H1 (cell line): ENCODE data around the gene SMPD2. TPM values are rescaled to one million over a fixed set of nuclear protein-coding genes. Genes with fewer than 3 reads are reported as not detected.

Experiments used
- CTCF ChIA-PET: fragments of 300-600 bp; sonication (Branson Sonifier 250); formaldehyde crosslinking; loops from one replicate; lab custom pipeline; 2021; ENCODE audit not compliant: partially characterized antibody; lab: Charles Lee
- POLR2A ChIA-PET: fragments of 300-600 bp; sonication (Branson Sonifier 250); formaldehyde crosslinking; loops from one replicate; lab custom pipeline; 2021; ENCODE audit warnings: inconsistent platforms; ENCODE audit not compliant: partially characterized antibody; lab: Charles Lee
- DNase-seq, 2 experiments: peaks; one replicate each; pipeline versions ENCODE4 v3.0.0 to v3.0.0-alpha.2; 2010 to 2022; ENCODE audit warnings: low spot score in 2 of 2, low read depth in 1 of 2, mixed read lengths in 1 of 2
- FAIRE-seq: peaks from 2 replicates; lab custom pipeline; 2011; peaks lifted over from hg19 to GRCh38; lab: Jason Lieb, UNC
- H2AFZ ChIP-seq: 2 replicates; pipeline ENCODE4 v1.8.1; 2012; ENCODE audit warnings: low read length, inconsistent platforms
- H2AK5ac ChIP-seq: 2 replicates; pipeline ENCODE4 v1.6.1; 2013; ENCODE audit warnings: low read depth, low read length
- H2BK120ac ChIP-seq: replicated peaks from 2 replicates; pipeline ENCODE3; 2013; ENCODE audit warnings: low read depth, low read length, inconsistent platforms
- H2BK12ac ChIP-seq: 2 replicates; pipeline ENCODE4 v1.6.1; 2013; ENCODE audit warnings: low read depth, low read length
- H2BK15ac ChIP-seq: 2 replicates; pipeline ENCODE4 v1.6.1; 2013; ENCODE audit warnings: low read length
- H2BK20ac ChIP-seq: 2 replicates; pipeline ENCODE4 v1.6.1; 2013; ENCODE audit warnings: low read length
- H2BK5ac ChIP-seq: 2 replicates; pipeline ENCODE4 v1.6.1; 2013; ENCODE audit warnings: low read depth, low read length
- H3K14ac ChIP-seq: 2 replicates; pipeline ENCODE4 v1.6.1; 2013; ENCODE audit warnings: inconsistent platforms; ENCODE audit not compliant: insufficient read length
- H3K18ac ChIP-seq: 2 replicates; pipeline ENCODE4 v1.6.1; 2013; ENCODE audit warnings: low read length; ENCODE audit errors: extremely low read depth
- H3K23ac ChIP-seq: 2 replicates; pipeline ENCODE4 v1.6.1; 2013; ENCODE audit warnings: inconsistent platforms; ENCODE audit not compliant: insufficient read length
- H3K23me2 ChIP-seq: 2 replicates; pipeline ENCODE4 v1.6.1; 2013; ENCODE audit warnings: low read depth, low read length
- H3K27ac ChIP-seq: 2 replicates; pipeline ENCODE4 v1.6.1; 2011; ENCODE audit warnings: low read depth, low read length, inconsistent platforms
- H3K27me3 ChIP-seq, 4 experiments: replicated peaks in 1 of 4; 1 replicate in 1 of 4; 2 replicates in 3 of 4; pipeline versions ENCODE4 v1.6.1 to v1.8.1; 2011 to 2013; ENCODE audit warnings: low read length in 3 of 4, mild to moderate bottlenecking in 3 of 4, inconsistent platforms in 2 of 4, mixed read lengths in 2 of 4, moderate library complexity in 1 of 4; ENCODE audit not compliant: control insufficient read depth in 3 of 4, insufficient read depth in 3 of 4; ENCODE audit errors: extremely low read depth in 1 of 4
- H3K36me3 ChIP-seq, 4 experiments: 2 replicates each; pipeline versions ENCODE4 v1.6.1 to v1.8.1; 2011 to 2013; ENCODE audit warnings: mild to moderate bottlenecking in 4 of 4, low read length in 3 of 4, moderate library complexity in 2 of 4, control low read depth in 1 of 4, inconsistent platforms in 1 of 4; ENCODE audit not compliant: insufficient read depth in 4 of 4, control insufficient read depth in 2 of 4
- H3K4ac ChIP-seq: replicated peaks from 2 replicates; pipeline ENCODE3; 2013; ENCODE audit warnings: low read length, low read depth, mixed read lengths, inconsistent platforms; ENCODE audit not compliant: insufficient read length
- H3K4me1 ChIP-seq, 4 experiments: replicated peaks in 1 of 4; 1 replicate in 1 of 4; 2 replicates in 3 of 4; pipeline versions ENCODE4 v1.6.1 to v1.8.1; 2011 to 2013; ENCODE audit warnings: low read length in 3 of 4, inconsistent platforms in 2 of 4, mixed read lengths in 1 of 4; ENCODE audit not compliant: insufficient read depth in 4 of 4, control insufficient read depth in 3 of 4
- H3K4me2 ChIP-seq, 2 experiments: 2 replicates each; pipeline versions ENCODE4 v1.6.1 to v1.8.1; 2011 to 2013; ENCODE audit warnings: low read depth in 2 of 2, low read length in 2 of 2, control low read depth in 1 of 2, inconsistent platforms in 1 of 2, mild to moderate bottlenecking in 1 of 2; ENCODE audit not compliant: insufficient read depth in 1 of 2
- H3K4me3 ChIP-seq, 4 experiments: fragments of 200-600, 300-600 bp in 1 of 4; sonication (generic), shearing (Covaris generic), sonication (Bioruptor Twin) in 1 of 4; 2 replicates each; pipeline versions ENCODE4 v1.5.1 to v1.8.1; 2011 to 2016; ENCODE audit warnings: low read length in 4 of 4, low read depth in 3 of 4, control low read depth in 2 of 4, inconsistent platforms in 2 of 4, mild to moderate bottlenecking in 2 of 4, mixed read lengths in 1 of 4, moderate library complexity in 1 of 4; ENCODE audit not compliant: insufficient read depth in 2 of 4; ENCODE audit errors: extremely low read depth in 1 of 4
- H3K56ac ChIP-seq: replicated peaks from 2 replicates; pipeline ENCODE3; 2013; ENCODE audit warnings: low read depth, mild to moderate bottlenecking, mixed read lengths, low read length, inconsistent platforms; ENCODE audit not compliant: insufficient read length
- H3K79me1 ChIP-seq: 2 replicates; pipeline ENCODE4 v1.6.1; 2013; ENCODE audit warnings: low read depth, low read length, control low read depth
- H3K79me2 ChIP-seq, 2 experiments: 2 replicates each; pipeline versions ENCODE4 v1.6.1 to v1.8.1; 2012 to 2013; ENCODE audit warnings: low read length in 2 of 2, mild to moderate bottlenecking in 2 of 2, inconsistent platforms in 1 of 2; ENCODE audit not compliant: insufficient read depth in 2 of 2, control insufficient read depth in 1 of 2
- H3K9ac ChIP-seq, 4 experiments: replicated peaks in 1 of 4; 1 replicate in 1 of 4; 2 replicates in 3 of 4; pipeline versions ENCODE4 v1.6.1 to v1.8.1; 2011 to 2013; ENCODE audit warnings: low read depth in 3 of 4, low read length in 3 of 4, control low read depth in 2 of 4, mild to moderate bottlenecking in 2 of 4, moderate library complexity in 2 of 4, inconsistent platforms in 1 of 4; ENCODE audit errors: extremely low read depth in 1 of 4
- H3K9me3 ChIP-seq, 2 experiments: 2 replicates each; pipeline versions ENCODE4 v1.6.1 to v1.8.1; 2012 to 2013; ENCODE audit warnings: mild to moderate bottlenecking in 2 of 2, moderate library complexity in 2 of 2, control low read depth in 1 of 2, inconsistent platforms in 1 of 2, low read depth in 1 of 2, low read length in 1 of 2, mixed read lengths in 1 of 2; ENCODE audit not compliant: insufficient read depth in 2 of 2
- H4K20me1 ChIP-seq, 2 experiments: replicated peaks in 1 of 2; 2 replicates each; pipeline versions ENCODE3 to v1.8.1; 2011 to 2013; ENCODE audit warnings: inconsistent platforms in 2 of 2, low read length in 2 of 2, mild to moderate bottlenecking in 1 of 2; ENCODE audit not compliant: insufficient read depth in 2 of 2, control insufficient read depth in 1 of 2
- H4K5ac ChIP-seq: 2 replicates; pipeline ENCODE4 v1.6.1; 2013; ENCODE audit warnings: low read length, low read depth, mixed read lengths, inconsistent platforms; ENCODE audit not compliant: insufficient read length
- H4K8ac ChIP-seq: 2 replicates; pipeline ENCODE4 v1.8.0; 2013; ENCODE audit warnings: mild to moderate bottlenecking, moderate library complexity, low read length, inconsistent platforms; ENCODE audit not compliant: insufficient read depth; ENCODE audit errors: extremely low read depth
- H4K91ac ChIP-seq: replicated peaks from 2 replicates; pipeline ENCODE3; 2013; ENCODE audit warnings: low read length, mixed read lengths, inconsistent platforms; ENCODE audit not compliant: insufficient read length
- CBX8 ChIP-seq: fragments of 300-800, 300-1000 bp; sonication (generic); IDR thresholded peaks from 2 replicates; pipeline ENCODE4 v1.7.1; 2016; ENCODE audit warnings: low read depth, low read length, borderline replicate concordance
- EGR1 ChIP-seq: IDR thresholded peaks from 2 replicates; pipeline ENCODE4 v1.6.1; 2011; ENCODE audit warnings: low read depth, low read length, borderline replicate concordance
- FOSL1 ChIP-seq: IDR thresholded peaks from 2 replicates; pipeline ENCODE4 v1.6.1; 2011; ENCODE audit warnings: mild to moderate bottlenecking, low read depth, low read length, moderate library complexity; ENCODE audit not compliant: insufficient read depth
- JUN ChIP-seq: IDR thresholded peaks from 2 replicates; pipeline ENCODE4 v1.6.1; 2011; ENCODE audit warnings: low read depth, mild to moderate bottlenecking, improper control_type of control experiment, low read length
- RNF2 ChIP-seq: fragments of 200-900, 300-1000 bp; sonication (generic); IDR thresholded peaks from 2 replicates; pipeline ENCODE4 v1.7.1; 2016; ENCODE audit warnings: borderline replicate concordance, low read depth, mild to moderate bottlenecking, antibody characterized with exemption, low read length; ENCODE audit not compliant: poor library complexity, severe bottlenecking; ENCODE audit errors: missing control alignments
- RXRA ChIP-seq: IDR thresholded peaks from 2 replicates; pipeline ENCODE4 v1.6.1; 2011; ENCODE audit warnings: low read depth, mild to moderate bottlenecking, low read length, moderate library complexity; ENCODE audit not compliant: insufficient read depth
- SIN3A ChIP-seq, 2 experiments: IDR thresholded peaks in 1 of 2; conservative IDR thresholded peaks in 1 of 2; 2 replicates each; pipeline ENCODE4 v1.6.1; 2011 to 2012; ENCODE audit warnings: low read length in 2 of 2, improper control_type of control experiment in 1 of 2, low read depth in 1 of 2, mild to moderate bottlenecking in 1 of 2
- SIX5 ChIP-seq: IDR thresholded peaks from 2 replicates; pipeline ENCODE4 v1.6.1; 2011; ENCODE audit warnings: mild to moderate bottlenecking, low read depth, low read length
- SP1 ChIP-seq: IDR thresholded peaks from 2 replicates; pipeline ENCODE4 v1.6.1; 2011; ENCODE audit warnings: low read depth, low read length
- TBP ChIP-seq: IDR thresholded peaks from 2 replicates; pipeline ENCODE4 v1.6.1; 2011; ENCODE audit warnings: low read depth, low read length, improper control_type of control experiment
- polyA plus RNA-seq, 7 experiments: library from polyadenylated mRNA; depleted of rRNA in 3 of 7; stranded (reverse) in 5 of 7; unstranded in 2 of 7; fragments of >200 nt in 5 of 7; fragments of 200-250 nt in 2 of 7; gene quantifications; 1 replicate in 5 of 7; 2 replicates in 1 of 7; 4 replicates in 1 of 7; pipeline versions ENCODE4 v1.2.1 to v1.2.3, GENCODE V29; 2011 to 2013; ENCODE audit warnings: missing spikeins in 2 of 7, mixed read lengths in 2 of 7
- total RNA-seq: library from RNA; stranded (reverse); fragmentation: NEBNext Ultra II Directional; extraction: Animal tissue kit (Norgen Biotek cat#: 25700); gene quantifications from 2 replicates; pipeline ENCODE4 v1.2.1, GENCODE V29; 2021
- TF ChIP-seq, protein P1 (sequence below): IDR thresholded peaks from 2 replicates; pipeline ENCODE4 v1.6.1; 2011; ENCODE audit warnings: low read length, improper control_type of control experiment

SMPD2 gene
- total and polyA plus RNA-seq, 2 of the 8 experiments (the other 6 are each of a cell fraction or from before 2014, with no cell fraction given): 11.5 to 17.2 TPM

DNA sequence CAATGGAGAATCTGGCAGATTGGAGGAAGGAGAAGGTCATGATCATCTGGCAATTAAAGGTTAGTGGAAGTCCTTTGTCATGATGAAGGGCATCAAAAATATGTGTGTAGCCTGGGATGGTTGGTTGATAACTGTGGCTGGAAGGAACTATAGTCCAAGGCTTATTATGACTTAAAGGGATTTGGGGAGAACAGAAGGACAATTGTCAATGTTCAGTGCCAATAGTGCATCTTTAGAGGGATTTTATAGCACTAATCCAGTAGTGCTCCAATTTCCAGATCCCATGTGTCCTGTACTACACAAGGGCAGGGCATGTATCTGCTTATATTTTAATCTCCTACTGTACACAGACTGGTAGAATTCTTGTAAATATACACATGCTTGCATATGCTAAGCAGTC lies 47.5 kb downstream of the SMPD2 start:
- Histone ChIP-seq H3K36me3 (no peaks in the 10 kb centered on the region), H3K14ac (no peak overlapping the region), H2BK20ac (no peak overlapping the region), H2AK5ac (no peak overlapping the region), H3K4me2 (no peak overlapping the region), H2BK12ac (no peak overlapping the region; the same call in 1 of the 2 replicates), H2BK5ac (no peak overlapping the region), H3K4me3 (no peak overlapping the region), H4K20me1 (no peaks in the 10 kb centered on the region), H3K79me1 (no peaks in the 10 kb centered on the region), H3K27ac (no peak overlapping the region), H3K18ac (no peak overlapping the region), H3K56ac (no peak overlapping the region), H3K23me2 (peaks cover 4% of the 10 kb centered on the region; the same call in 1 of the 2 replicates), H4K8ac (no peak overlapping the region), H2BK120ac (no peak overlapping the region), H3K79me2 (no peaks in the 10 kb centered on the region), H3K9me3 (no peaks in the 10 kb centered on the region), H3K4ac (no peak overlapping the region), H2AFZ (no peak overlapping the region), H3K9ac (no peak overlapping the region), H4K5ac (no peak overlapping the region), H3K27me3 (no peaks in the 10 kb centered on the region), H3K23ac (no peak overlapping the region)
- CTCF ChIA-PET: no interaction called here
- no peak for DNase-seq
- TF ChIP-seq SIX5 (no peak), CBX8 (no peak), TBP (no peak), FOSL1 (no peak), JUN (no peak), RNF2 (no peak), SP1 (no peak), EGR1 (no peak), SIN3A (conservative IDR thresholded peaks at IDR 0.05 in 1 of 2, IDR thresholded peaks at IDR 0.05 in 1 of 2; ENCODE audit: low read depth in 1 of 2, low read length in 2 of 2) (no peak), RXRA (no peak)
- TF ChIP-seq, protein P1, sequence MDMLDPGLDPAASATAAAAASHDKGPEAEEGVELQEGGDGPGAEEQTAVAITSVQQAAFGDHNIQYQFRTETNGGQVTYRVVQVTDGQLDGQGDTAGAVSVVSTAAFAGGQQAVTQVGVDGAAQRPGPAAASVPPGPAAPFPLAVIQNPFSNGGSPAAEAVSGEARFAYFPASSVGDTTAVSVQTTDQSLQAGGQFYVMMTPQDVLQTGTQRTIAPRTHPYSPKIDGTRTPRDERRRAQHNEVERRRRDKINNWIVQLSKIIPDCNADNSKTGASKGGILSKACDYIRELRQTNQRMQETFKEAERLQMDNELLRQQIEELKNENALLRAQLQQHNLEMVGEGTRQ: no peak
- TF ChIP-seq, all 59 proteins: peak for 0
- POLR2A ChIA-PET: no interaction called here
- Histone ChIP-seq H3K4me1 (peaks cover 3 to 20% (median 16%) of the 10 kb centered on the region in 4 experiments; a peak in 6 of 7 replicates), H4K91ac (no peak overlapping the region), H2BK15ac (no peak overlapping the region)
- FAIRE-seq: no peak
